ENCODE data around the gene CDKN3.
"Not testable (repeated sequence)": the region's sequence is repeated elsewhere in the genome, so short reads cannot be mapped to it uniquely, and the experiment has no call there.

Gene CDKN3

GRCh38 chr14:54440037-54440436 lies 43.2 kb downstream of the CDKN3 start:
- Histone ChIP-seq H3K27ac (ENCODE audit: low read depth in 2 of 2, low read length in 2 of 2) (no peak overlapping the region), H3K4me3 (ENCODE audit: low read length in 2 of 2) (peak overlapping the region; percentile 74 to 91), H3K4me1 (ENCODE audit: control insufficient read depth in 2 of 2, insufficient read depth in 2 of 2, low read length in 2 of 2) (peaks cover 8 to 12% of the 10 kb centered on the region in 2 donors), H3K36me3 (ENCODE audit: control insufficient read depth in 2 of 2, insufficient read depth in 2 of 2, low read length in 2 of 2) (peaks cover 0 to 2% of the 10 kb centered on the region in 2 donors), H3K9ac (ENCODE audit: low read depth in 1 of 2, low read length in 2 of 2) (peak overlapping the region; percentile 86 to 87), H3K27me3 (ENCODE audit: control insufficient read depth in 2 of 2, insufficient read depth in 2 of 2, low read length in 2 of 2) (no peaks in the 10 kb centered on the region), H3K9me3 (ENCODE audit: control insufficient read depth in 2 of 2, low read length in 2 of 2) (no peaks in the 10 kb centered on the region)

- Histone ChIP-seq H3K27me3 (ENCODE audit: control insufficient read depth in 2 of 2, insufficient read depth in 2 of 2, low read length in 2 of 2) (no peaks in the 10 kb centered on the region), H3K9me3 (ENCODE audit: control insufficient read depth in 2 of 2, low read length in 2 of 2) (no peaks in the 10 kb centered on the region), H3K9ac (ENCODE audit: low read depth in 1 of 2, low read length in 2 of 2) (peak overlapping the region; percentile 86 to 87), H3K4me1 (ENCODE audit: control insufficient read depth in 2 of 2, insufficient read depth in 2 of 2, low read length in 2 of 2) (peaks cover 8 to 12% of the 10 kb centered on the region in 2 donors), H3K27ac (ENCODE audit: low read depth in 2 of 2, low read length in 2 of 2) (peak overlapping the region; percentile 92 to 93), H3K36me3 (ENCODE audit: control insufficient read depth in 2 of 2, insufficient read depth in 2 of 2, low read length in 2 of 2) (no peaks in the 10 kb centered on the region), H3K4me3 (ENCODE audit: low read length in 2 of 2) (peak overlapping the region; percentile 74 to 91)
Measured at GRCh38 chr14:54440476-54440872, 43.7 kb downstream of the CDKN3 start.

GRCh38 chr14:54440873-54441868 lies 44.4 kb downstream of the CDKN3 start, which contains the start of gene CNIH1:
CNIH1 (minus strand) TSS chr14:54441374; CDS start chr14:54441327, 47 bp downstream.
- Histone ChIP-seq H3K27ac (ENCODE audit: low read depth in 2 of 2, low read length in 2 of 2) (peak within 1 kb of the TSS; percentile 92 to 93), H3K9ac (ENCODE audit: low read depth in 1 of 2, low read length in 2 of 2) (peak within 1 kb of the TSS; percentile 86 to 87), H3K27me3 (ENCODE audit: control insufficient read depth in 2 of 2, insufficient read depth in 2 of 2, low read length in 2 of 2) (no peaks in the 10 kb centered on the region), H3K9me3 (ENCODE audit: control insufficient read depth in 2 of 2, low read length in 2 of 2) (no peaks in the 10 kb centered on the region), H3K36me3 (ENCODE audit: control insufficient read depth in 2 of 2, insufficient read depth in 2 of 2, low read length in 2 of 2) (no peaks in the 10 kb centered on the region), H3K4me3 (ENCODE audit: low read length in 2 of 2) (peak within 1 kb of the TSS; percentile 74 to 91), H3K4me1 (ENCODE audit: control insufficient read depth in 2 of 2, insufficient read depth in 2 of 2, low read length in 2 of 2) (peaks cover 10 to 15% of the 10 kb centered on the region in 2 donors)

GRCh38 chr14:54442961-54443360 lies 46.2 kb downstream of the CDKN3 start:
- H3K4me1 ChIP-seq (ENCODE audit: control insufficient read depth in 2 of 2, insufficient read depth in 2 of 2, low read length in 2 of 2): peaks cover 19 to 25% of the 10 kb centered on the region in 2 donors
- not testable (repeated sequence) for H3K36me3 ChIP-seq (ENCODE audit: control insufficient read depth in 2 of 2, insufficient read depth in 2 of 2, low read length in 2 of 2); H3K4me3 ChIP-seq (ENCODE audit: low read length in 2 of 2); H3K9me3 ChIP-seq (ENCODE audit: control insufficient read depth in 2 of 2, low read length in 2 of 2); H3K9ac ChIP-seq (ENCODE audit: low read depth in 1 of 2, low read length in 2 of 2); H3K27me3 ChIP-seq (ENCODE audit: control insufficient read depth in 2 of 2, insufficient read depth in 2 of 2, low read length in 2 of 2); H3K27ac ChIP-seq (ENCODE audit: low read depth in 2 of 2, low read length in 2 of 2)

GRCh38 chr14:54443981-54444380 lies 47.2 kb downstream of the CDKN3 start:
- no peaks in the 10 kb centered on the region for H3K9me3 ChIP-seq (ENCODE audit: control insufficient read depth in 2 of 2, low read length in 2 of 2)
- no peaks in the 10 kb centered on the region for H3K27me3 ChIP-seq (ENCODE audit: control insufficient read depth in 2 of 2, insufficient read depth in 2 of 2, low read length in 2 of 2)
- peaks cover 19 to 25% of the 10 kb centered on the region in 2 donors for H3K4me1 ChIP-seq (ENCODE audit: control insufficient read depth in 2 of 2, insufficient read depth in 2 of 2, low read length in 2 of 2)
- no peak overlapping the region for H3K4me3 ChIP-seq (ENCODE audit: low read length in 2 of 2)
- no peaks in the 10 kb centered on the region for H3K36me3 ChIP-seq (ENCODE audit: control insufficient read depth in 2 of 2, insufficient read depth in 2 of 2, low read length in 2 of 2)
- H3K9ac ChIP-seq (ENCODE audit: low read depth in 1 of 2, low read length in 2 of 2): no peak overlapping the region
- no peak overlapping the region for H3K27ac ChIP-seq (ENCODE audit: low read depth in 2 of 2, low read length in 2 of 2)

GRCh38 chr14:54444681-54445080 lies 47.9 kb downstream of the CDKN3 start:
- Histone ChIP-seq H3K4me3 (ENCODE audit: low read length in 2 of 2) (no peak overlapping the region), H3K36me3 (ENCODE audit: control insufficient read depth in 2 of 2, insufficient read depth in 2 of 2, low read length in 2 of 2) (no peaks in the 10 kb centered on the region), H3K27ac (ENCODE audit: low read depth in 2 of 2, low read length in 2 of 2) (no peak overlapping the region), H3K4me1 (ENCODE audit: control insufficient read depth in 2 of 2, insufficient read depth in 2 of 2, low read length in 2 of 2) (peaks cover 19 to 25% of the 10 kb centered on the region in 2 donors), H3K9ac (ENCODE audit: low read depth in 1 of 2, low read length in 2 of 2) (no peak overlapping the region), H3K9me3 (ENCODE audit: control insufficient read depth in 2 of 2, low read length in 2 of 2) (no peaks in the 10 kb centered on the region), H3K27me3 (ENCODE audit: control insufficient read depth in 2 of 2, insufficient read depth in 2 of 2, low read length in 2 of 2) (no peaks in the 10 kb centered on the region)

- Histone ChIP-seq H3K9ac (ENCODE audit: low read depth in 1 of 2, low read length in 2 of 2) (no peak overlapping the region), H3K4me1 (ENCODE audit: control insufficient read depth in 2 of 2, insufficient read depth in 2 of 2, low read length in 2 of 2) (peaks cover 10 to 18% of the 10 kb centered on the region in 2 donors), H3K36me3 (ENCODE audit: control insufficient read depth in 2 of 2, insufficient read depth in 2 of 2, low read length in 2 of 2) (no peaks in the 10 kb centered on the region), H3K27me3 (ENCODE audit: control insufficient read depth in 2 of 2, insufficient read depth in 2 of 2, low read length in 2 of 2) (no peaks in the 10 kb centered on the region), H3K9me3 (ENCODE audit: control insufficient read depth in 2 of 2, low read length in 2 of 2) (no peaks in the 10 kb centered on the region), H3K27ac (ENCODE audit: low read depth in 2 of 2, low read length in 2 of 2) (peak overlapping the region; percentile 82 to 85), H3K4me3 (ENCODE audit: low read length in 2 of 2) (peak overlapping the region in 1 of 2 donors; percentile 7)
Measured at GRCh38 chr14:54446161-54446693, 49.4 kb downstream of the CDKN3 start.

- Histone ChIP-seq H3K4me1 (ENCODE audit: control insufficient read depth in 2 of 2, insufficient read depth in 2 of 2, low read length in 2 of 2) (peaks cover 10 to 14% of the 10 kb centered on the region in 2 donors), H3K9ac (ENCODE audit: low read depth in 1 of 2, low read length in 2 of 2) (peak overlapping the region in 1 of 2 donors; percentile 29), H3K9me3 (ENCODE audit: control insufficient read depth in 2 of 2, low read length in 2 of 2) (no peaks in the 10 kb centered on the region), H3K27ac (ENCODE audit: low read depth in 2 of 2, low read length in 2 of 2) (peak overlapping the region; percentile 82 to 85), H3K36me3 (ENCODE audit: control insufficient read depth in 2 of 2, insufficient read depth in 2 of 2, low read length in 2 of 2) (no peaks in the 10 kb centered on the region), H3K4me3 (ENCODE audit: low read length in 2 of 2) (no peak overlapping the region), H3K27me3 (ENCODE audit: control insufficient read depth in 2 of 2, insufficient read depth in 2 of 2, low read length in 2 of 2) (no peaks in the 10 kb centered on the region)
Measured at GRCh38 chr14:54447231-54447692, 50.5 kb downstream of the CDKN3 start.

GRCh38 chr14:54450535-54450934 lies 53.7 kb downstream of the CDKN3 start:
- peaks cover 10 to 14% of the 10 kb centered on the region in 2 donors for H3K4me1 ChIP-seq (ENCODE audit: control insufficient read depth in 2 of 2, insufficient read depth in 2 of 2, low read length in 2 of 2)

GRCh38 chr14:54451121-54451601 lies 54.4 kb downstream of the CDKN3 start:
- Histone ChIP-seq H3K27ac (ENCODE audit: low read depth in 2 of 2, low read length in 2 of 2) (no peak overlapping the region), H3K27me3 (ENCODE audit: control insufficient read depth in 2 of 2, insufficient read depth in 2 of 2, low read length in 2 of 2) (no peaks in the 10 kb centered on the region), H3K9me3 (ENCODE audit: control insufficient read depth in 2 of 2, low read length in 2 of 2) (no peaks in the 10 kb centered on the region), H3K4me1 (ENCODE audit: control insufficient read depth in 2 of 2, insufficient read depth in 2 of 2, low read length in 2 of 2) (peaks cover 9 to 11% of the 10 kb centered on the region in 2 donors), H3K9ac (ENCODE audit: low read depth in 1 of 2, low read length in 2 of 2) (no peak overlapping the region), H3K36me3 (ENCODE audit: control insufficient read depth in 2 of 2, insufficient read depth in 2 of 2, low read length in 2 of 2) (no peaks in the 10 kb centered on the region), H3K4me3 (ENCODE audit: low read length in 2 of 2) (no peak overlapping the region)

More at GRCh38 chr14:54450535-54450934, 53.7 kb downstream of the CDKN3 start:
- no peak overlapping the region for H3K9ac ChIP-seq (ENCODE audit: low read depth in 1 of 2, low read length in 2 of 2)
- H3K9me3 ChIP-seq (ENCODE audit: control insufficient read depth in 2 of 2, low read length in 2 of 2): no peaks in the 10 kb centered on the region
- no peak overlapping the region for H3K27ac ChIP-seq (ENCODE audit: low read depth in 2 of 2, low read length in 2 of 2)
- no peaks in the 10 kb centered on the region for H3K27me3 ChIP-seq (ENCODE audit: control insufficient read depth in 2 of 2, insufficient read depth in 2 of 2, low read length in 2 of 2)
- no peak overlapping the region for H3K4me3 ChIP-seq (ENCODE audit: low read length in 2 of 2)
- H3K36me3 ChIP-seq (ENCODE audit: control insufficient read depth in 2 of 2, insufficient read depth in 2 of 2, low read length in 2 of 2): no peaks in the 10 kb centered on the region

Data from mucosa of rectum (tissue), 2 donors.